Hepatocyte (in vitro differentiated cells): ENCODE results near the gene TGFB1I1. TPM values are rescaled to one million over a fixed set of nuclear protein-coding genes. Genes with fewer than 3 reads are reported as not detected.

ENCODE experiments used
- DNase-seq: peaks from one replicate; pipeline ENCODE4 v3.0.0-alpha.2; 2016; ENCODE audit warnings: low spot score
- H2AFZ ChIP-seq: fragments of 200-600 bp; sonication (generic); 2 replicates; pipeline ENCODE4 v1.6.0; 2016; ENCODE audit warnings: antibody characterized with exemption, mild to moderate bottlenecking
- H3K27ac ChIP-seq: fragments of 200-600 bp; sonication (generic); 2 replicates; pipeline ENCODE4 v1.5.1; 2016; ENCODE audit warnings: mild to moderate bottlenecking
- H3K27me3 ChIP-seq: fragments of 200-600 bp; sonication (generic); 2 replicates; pipeline ENCODE4 v1.6.1; 2016
- H3K36me3 ChIP-seq: fragments of 200-600 bp; sonication (generic); replicated peaks from 2 replicates; pipeline ENCODE4 v1.5.1; 2016; ENCODE audit warnings: low read depth; ENCODE audit not compliant: insufficient read depth
- H3K4me1 ChIP-seq: fragments of 200-600 bp; sonication (generic); 2 replicates; pipeline ENCODE4 v1.5.1; 2016; ENCODE audit warnings: mild to moderate bottlenecking, moderate library complexity; ENCODE audit not compliant: insufficient read depth
- H3K4me2 ChIP-seq: fragments of 200-600 bp; sonication (generic); 2 replicates; pipeline ENCODE4 v1.6.0; 2016
- H3K4me3 ChIP-seq: fragments of 200-600 bp; sonication (generic); 2 replicates; pipeline ENCODE4 v1.5.1; 2016; ENCODE audit warnings: mild to moderate bottlenecking
- H3K79me2 ChIP-seq: fragments of 200-600 bp; sonication (generic); 2 replicates; pipeline ENCODE4 v1.6.0; 2017; ENCODE audit warnings: mild to moderate bottlenecking
- H3K9me2 ChIP-seq: fragments of 200-600 bp; sonication (generic); replicated peaks from 2 replicates; pipeline ENCODE4 v1.6.0; 2017; ENCODE audit warnings: mild to moderate bottlenecking; ENCODE audit not compliant: insufficient read depth
- H3K9me3 ChIP-seq: fragments of 200-600 bp; sonication (generic); 2 replicates; pipeline ENCODE4 v1.5.1; 2016; ENCODE audit warnings: low read depth, mild to moderate bottlenecking
- H4K20me1 ChIP-seq: fragments of 200-600 bp; sonication (generic); 2 replicates; pipeline ENCODE4 v1.6.0; 2016; ENCODE audit warnings: mild to moderate bottlenecking; ENCODE audit not compliant: insufficient read depth, poor library complexity, severe bottlenecking
- CTCF ChIP-seq: fragments of 200-600 bp; sonication (generic); IDR thresholded peaks from 2 replicates; pipeline ENCODE4 v1.5.1; 2016; ENCODE audit warnings: antibody characterized with exemption, mild to moderate bottlenecking; ENCODE audit not compliant: poor library complexity
- EZH2 ChIP-seq: fragments of 200-600 bp; sonication (generic); IDR thresholded peaks from 2 replicates; pipeline ENCODE4 v1.6.1; 2016; ENCODE audit warnings: antibody characterized with exemption, mild to moderate bottlenecking, borderline replicate concordance
- EZH2phosphoT487 ChIP-seq: fragments of 200-600 bp; sonication (generic); IDR thresholded peaks from one replicate; pipeline ENCODE4 v1.6.1; 2018; ENCODE audit warnings: antibody characterized with exemption, mild to moderate bottlenecking, low read depth, moderate library complexity; ENCODE audit not compliant: unreplicated experiment, severe bottlenecking
- WGBS: methylation state at CpG from one replicate; pipeline ENCODE4 v1.1.6; 2016; ENCODE audit warnings: low lambda C conversion rate; ENCODE audit errors: missing lambda C conversion rate; 5-methylcytosine and 5-hydroxymethylcytosine counted together
- polyA plus RNA-seq: library from polyadenylated mRNA; unstranded; fragments of >200 nt; fragmentation: Nextera tagmentation; extraction: Ambion mirVana; gene quantifications from 2 replicates; pipeline ENCODE4 v1.2.1, GENCODE V29; 2016
- total RNA-seq: library from RNA; depleted of rRNA; stranded (reverse); fragments of >200 nt; gene quantifications from 2 replicates; pipeline ENCODE4 v1.2.3, GENCODE V29; 2014

Gene TGFB1I1
- total and polyA plus RNA-seq, 2 experiments from 2014 or later = 15.7 to 34.8 TPM

- H3K4me1 ChIP-seq = peaks cover 25% of the 10 kb centered on the region
- no peak overlapping the region for H2AFZ ChIP-seq
- no peaks in the 10 kb centered on the region for H3K9me2 ChIP-seq
- no peaks in the 10 kb centered on the region for H3K9me3 ChIP-seq
- TF ChIP-seq EZH2phosphoT487 (no peak), EZH2 (no peak), CTCF (no peak)
- no peaks in the 10 kb centered on the region for H3K36me3 ChIP-seq
- no peak overlapping the region for H3K4me2 ChIP-seq
- no peaks in the 10 kb centered on the region for H3K27me3 ChIP-seq
- no peak overlapping the region for H3K4me3 ChIP-seq
- no peaks in the 10 kb centered on the region for H3K79me2 ChIP-seq
- WGBS = 92% methylated on average over 7 of the region's 7 CpGs
- H4K20me1 ChIP-seq = no peaks in the 10 kb centered on the region
- DNase-seq = no peak
- no peak overlapping the region for H3K27ac ChIP-seq
These were observed 17.3 kb downstream of the TGFB1I1 start for GRCh38 chr16:31489298-31489564.

- Histone ChIP-seq H3K27ac (no peak overlapping the region), H3K4me1 (peaks cover 21% of the 10 kb centered on the region), H3K4me2 (no peak overlapping the region), H3K27me3 (no peaks in the 10 kb centered on the region), H3K4me3 (no peak overlapping the region), H2AFZ (no peak overlapping the region), H3K79me2 (no peaks in the 10 kb centered on the region), H3K9me2 (no peaks in the 10 kb centered on the region), H4K20me1 (no peaks in the 10 kb centered on the region), H3K36me3 (no peaks in the 10 kb centered on the region), H3K9me3 (no peaks in the 10 kb centered on the region)
- 96% methylated on average over 22 of the region's 22 CpGs for WGBS
- no peak for DNase-seq
- no peak for TF ChIP-seq EZH2phosphoT487
- no peak for TF ChIP-seq EZH2
- TF ChIP-seq CTCF = no peak
These were observed 17.9 kb downstream of the TGFB1I1 start for GRCh38 chr16:31489616-31490584.

GRCh38 chr16:31491778-31492418, 19.9 kb downstream of the TGFB1I1 start:
- H4K20me1 ChIP-seq = no peaks in the 10 kb centered on the region
- H3K9me2 ChIP-seq = no peaks in the 10 kb centered on the region
- DNase-seq = no peak
- no peaks in the 10 kb centered on the region for H3K79me2 ChIP-seq
- no peaks in the 10 kb centered on the region for H3K9me3 ChIP-seq
- TF ChIP-seq EZH2phosphoT487 (no peak), CTCF (no peak), EZH2 (no peak)
- H3K36me3 ChIP-seq = no peaks in the 10 kb centered on the region
- WGBS = 96% methylated on average over 8 of the region's 8 CpGs
- peaks cover 15% of the 10 kb centered on the region for H3K4me1 ChIP-seq
- H3K4me3 ChIP-seq = no peak overlapping the region
- no peaks in the 10 kb centered on the region for H3K27me3 ChIP-seq
- no peak overlapping the region for H2AFZ ChIP-seq
- H3K27ac ChIP-seq = no peak overlapping the region
- H3K4me2 ChIP-seq = no peak overlapping the region
